Upper lobe of left lung (tissue), 6 donors: ENCODE data around the gene EFHC2. TPM values are rescaled to one million over a fixed set of nuclear protein-coding genes. Genes with fewer than 3 reads are reported as not detected.

ENCODE experiments used
- ATAC-seq, 2 donors: fragments of 200-7000 bp; cut with Tn5 transposase; one replicate each; pipeline ENCODE4 v1.9.1; 2022; ENCODE audit warnings: mild to moderate bottlenecking in 2 of 2, moderate library complexity in 2 of 2; ENCODE audit not compliant: low FRiP score in 2 of 2
- DNase-seq, 2 donors: peaks; one replicate each; pipeline ENCODE4 v3.0.0-alpha.2; 2019 to 2020
- H3K27ac ChIP-seq, 4 donors: fragments of 200-600 bp; sonication (generic); one replicate each; pipeline ENCODE4 v1.5.1; 2016 to 2019
- H3K27me3 ChIP-seq, 4 donors: fragments of 200-600 bp; sonication (generic); one replicate each; pipeline ENCODE4 v1.5.1; 2017 to 2019
- H3K36me3 ChIP-seq, 4 donors: fragments of 200-600 bp; sonication (generic); one replicate each; pipeline ENCODE4 v1.5.1; 2016 to 2019
- H3K4me1 ChIP-seq, 4 donors: fragments of 200-600 bp; sonication (generic); one replicate each; pipeline ENCODE4 v1.5.1; 2018 to 2019
- H3K4me3 ChIP-seq, 4 donors: fragments of 200-600 bp; sonication (generic); one replicate each; pipeline ENCODE4 v1.5.1; 2017 to 2019; ENCODE audit warnings: mild to moderate bottlenecking in 2 of 4, moderate library complexity in 1 of 4
- H3K9me3 ChIP-seq, 4 donors: fragments of 200-600 bp; sonication (generic); one replicate each; pipeline ENCODE4 v1.5.1; 2018 to 2019
- CTCF ChIP-seq, 6 experiments: fragments of 450-650 bp in 4 of 6; fragments of 200-600 bp in 2 of 6; sonication (generic) in 2 of 6; IDR thresholded peaks; one replicate each; pipeline ENCODE4 v1.5.1; 2016 to 2019; ENCODE audit warnings: antibody characterized with exemption in 6 of 6
- EP300 ChIP-seq, 4 donors: sonication (generic); formaldehyde crosslinking; IDR thresholded peaks; one replicate each; pipeline ENCODE4 v1.5.1; 2017; ENCODE audit warnings: antibody characterized with exemption in 4 of 4, control low read depth in 2 of 4
- POLR2A ChIP-seq, 4 donors: fragments of 450-650 bp; IDR thresholded peaks; one replicate each; pipeline ENCODE4 v1.5.1; 2016 to 2017; ENCODE audit warnings: antibody characterized with exemption in 4 of 4, mild to moderate bottlenecking in 2 of 4
- POLR2AphosphoS5 ChIP-seq, 2 donors: sonication (generic); formaldehyde crosslinking; IDR thresholded peaks; one replicate each; pipeline ENCODE4 v1.5.1; 2017; ENCODE audit warnings: antibody characterized with exemption in 2 of 2
- whole genome bisulfite sequencing, 2 donors: methylation state at CpG; one replicate each; pipeline ENCODE4 v1.1.5; 2017 to 2018; 5-methylcytosine and 5-hydroxymethylcytosine counted together
- total RNA-seq, 6 donors: library from RNA; depleted of rRNA in 4 of 6; stranded (reverse); fragments of >200 nt in 4 of 6; gene quantifications; one replicate each; pipeline versions ENCODE4 v1.1.0 to v1.2.1, GENCODE V29; 2016 to 2021
- donor health status: DM: no; HTN: no; CAD: no; lungs with moderate emphysema.
- donor health status: DM: no; HTN: yes; CAD: no; lungs with severe emphysema.

Gene EFHC2
- total RNA-seq, 6 donors from 2014 or later, result 0.31 to 13.0 (median 1.8) TPM

GRCh38 chrX:44178274-44179053 lies 165.0 kb downstream of the EFHC2 start:
- H3K4me1 ChIP-seq, result no peaks in the 10 kb centered on the region
- 83 to 91% methylated on average over 6 of the region's 6 CpGs for WGBS, 2 donors
- DNase-seq (no peak), ATAC-seq (no peak)
- H3K9me3 ChIP-seq, result no peaks in the 10 kb centered on the region
- no peak overlapping the region for H3K27ac ChIP-seq
- H3K36me3 ChIP-seq, result no peaks in the 10 kb centered on the region
- no peak overlapping the region for H3K4me3 ChIP-seq
- no peak for TF ChIP-seq EP300 (IDR thresholded peaks at IDR 0.05)
- no peak for TF ChIP-seq POLR2A (IDR thresholded peaks at IDR 0.05)
- no peak for TF ChIP-seq CTCF (IDR thresholded peaks at IDR 0.05)
- TF ChIP-seq POLR2AphosphoS5 (IDR thresholded peaks at IDR 0.05), result no peak
- H3K27me3 ChIP-seq, result no peaks in the 10 kb centered on the region

GRCh38 chrX:44175455-44175854 lies 168.0 kb downstream of the EFHC2 start:
- Histone ChIP-seq H3K36me3 (no peaks in the 10 kb centered on the region), H3K27ac (no peak overlapping the region), H3K27me3 (no peaks in the 10 kb centered on the region), H3K9me3 (no peaks in the 10 kb centered on the region), H3K4me3 (no peak overlapping the region), H3K4me1 (no peaks in the 10 kb centered on the region)
- ATAC-seq (no peak), DNase-seq (no peak)
- no peak for TF ChIP-seq CTCF (IDR thresholded peaks at IDR 0.05)
- no peak for TF ChIP-seq EP300 (IDR thresholded peaks at IDR 0.05)
- no peak for TF ChIP-seq POLR2AphosphoS5 (IDR thresholded peaks at IDR 0.05)
- no peak for TF ChIP-seq POLR2A (IDR thresholded peaks at IDR 0.05)
- 71 to 86% methylated on average over 2 of the region's 2 CpGs for WGBS, 2 donors

- H3K4me1 ChIP-seq, result no peaks in the 10 kb centered on the region
- 77 to 90% methylated on average over 3 of the region's 3 CpGs for WGBS, 2 donors
- DNase-seq, result no peak
- H3K36me3 ChIP-seq, result no peaks in the 10 kb centered on the region
- no peak overlapping the region for H3K4me3 ChIP-seq
- H3K9me3 ChIP-seq, result no peaks in the 10 kb centered on the region
- ATAC-seq, result no peak
- TF ChIP-seq EP300 (IDR thresholded peaks at IDR 0.05) (no peak), POLR2AphosphoS5 (IDR thresholded peaks at IDR 0.05) (no peak), CTCF (IDR thresholded peaks at IDR 0.05) (no peak), POLR2A (IDR thresholded peaks at IDR 0.05) (no peak)
- H3K27ac ChIP-seq, result no peak overlapping the region
- no peaks in the 10 kb centered on the region for H3K27me3 ChIP-seq
Observed at GRCh38 chrX:44174061-44174460, 169.4 kb downstream of the EFHC2 start.

- TF ChIP-seq POLR2AphosphoS5 (IDR thresholded peaks at IDR 0.05) (no peak), CTCF (IDR thresholded peaks at IDR 0.05) (no peak), POLR2A (IDR thresholded peaks at IDR 0.05) (no peak), EP300 (IDR thresholded peaks at IDR 0.05) (no peak)
- H3K36me3 ChIP-seq, result no peaks in the 10 kb centered on the region
- 53 to 81% methylated on average over 3 of the region's 3 CpGs for WGBS, 2 donors
- H3K27me3 ChIP-seq, result no peaks in the 10 kb centered on the region
- no peak overlapping the region for H3K4me3 ChIP-seq
- no peak overlapping the region for H3K27ac ChIP-seq
- H3K4me1 ChIP-seq, result no peaks in the 10 kb centered on the region
- H3K9me3 ChIP-seq, result no peaks in the 10 kb centered on the region
- ATAC-seq (no peak), DNase-seq (no peak)
Observed at GRCh38 chrX:44173219-44173618, 170.3 kb downstream of the EFHC2 start.

- 46 to 56% methylated on average over 1 of the region's 1 CpG for WGBS, 2 donors
- Histone ChIP-seq H3K4me3 (no peak overlapping the region), H3K9me3 (no peaks in the 10 kb centered on the region), H3K27ac (no peak overlapping the region), H3K27me3 (no peaks in the 10 kb centered on the region), H3K36me3 (no peaks in the 10 kb centered on the region), H3K4me1 (no peaks in the 10 kb centered on the region)
- ATAC-seq (no peak), DNase-seq (no peak)
- no peak for TF ChIP-seq POLR2A (IDR thresholded peaks at IDR 0.05)
- TF ChIP-seq POLR2AphosphoS5 (IDR thresholded peaks at IDR 0.05), result no peak
- no peak for TF ChIP-seq EP300 (IDR thresholded peaks at IDR 0.05)
- no peak for TF ChIP-seq CTCF (IDR thresholded peaks at IDR 0.05)
Observed at GRCh38 chrX:44167116-44167515, 176.4 kb downstream of the EFHC2 start.
